WTC11 (cell line): ENCODE results near the gene SLC25A10. TPM values are rescaled to one million over a fixed set of nuclear protein-coding genes. Genes with fewer than 3 reads are reported as not detected.

ENCODE experiments used
- ATAC-seq: fragments of 200-7000 bp; cut with Tn5 transposase; 2 replicates; pipeline ENCODE4 v1.10.0; 2021; ENCODE audit warnings: mild to moderate bottlenecking, moderate library complexity
- CTCF ChIA-PET: fragments of 300-600 bp; sonication (Branson Sonifier 250); formaldehyde crosslinking; loops from one replicate; lab custom pipeline; 2021; ENCODE audit warnings: antibody characterized with exemption; lab: Charles Lee
- POLR2A ChIA-PET: fragments of 350-600 bp; sonication (Branson Sonifier 250); formaldehyde crosslinking; loops from one replicate; lab custom pipeline; 2021; ENCODE audit warnings: antibody characterized with exemption; lab: Charles Lee
- DNase-seq: peaks from one replicate; pipeline ENCODE4 v3.0.0; 2021; ENCODE audit warnings: low spot score
- H3K27ac Mint-ChIP-seq: 2 replicates; pipeline ENCODE4 v1.8.0; 2021; ENCODE audit warnings: mixed read lengths
- H3K27me3 Mint-ChIP-seq: 2 replicates; pipeline ENCODE4 v1.8.0; 2021; ENCODE audit warnings: low read depth, mild to moderate bottlenecking, moderate library complexity, mixed read lengths
- H3K36me3 Mint-ChIP-seq: 2 replicates; pipeline ENCODE4 v1.8.0; 2021; ENCODE audit warnings: mixed read lengths
- H3K4me1 Mint-ChIP-seq: 2 replicates; pipeline ENCODE4 v1.8.0; 2022; ENCODE audit warnings: mixed read lengths
- H3K4me3 Mint-ChIP-seq: 2 replicates; pipeline ENCODE4 v1.8.0; 2021; ENCODE audit warnings: mild to moderate bottlenecking, moderate library complexity, mixed read lengths
- H3K9me3 Mint-ChIP-seq: 2 replicates; pipeline ENCODE4 v1.8.0; 2021; ENCODE audit warnings: mixed read lengths
- AFF4 ChIP-seq: sonication (generic); formaldehyde crosslinking; IDR thresholded peaks from 2 replicates; pipeline ENCODE4 v1.8.1; 2023; ENCODE audit warnings: mild to moderate bottlenecking, missing genetic modification reagents, borderline replicate concordance
- ARID4B ChIP-seq: sonication (generic); formaldehyde crosslinking; IDR thresholded peaks from 2 replicates; pipeline ENCODE4 v1.8.0; 2023; ENCODE audit warnings: missing genetic modification reagents, mild to moderate bottlenecking, borderline replicate concordance
- ATF6 ChIP-seq: sonication (generic); formaldehyde crosslinking; IDR thresholded peaks from 2 replicates; pipeline ENCODE4 v1.8.1; 2023; ENCODE audit warnings: mild to moderate bottlenecking, missing genetic modification reagents
- EMX1 ChIP-seq: fragments of 250-450 bp; sonication (Bioruptor Pico); IDR thresholded peaks from 2 replicates; pipeline ENCODE4 v1.8.0; 2021; ENCODE audit warnings: mild to moderate bottlenecking
- ESRRA ChIP-seq: sonication (generic); formaldehyde crosslinking; IDR thresholded peaks from 2 replicates; pipeline ENCODE4 v1.8.1; 2022; ENCODE audit warnings: mild to moderate bottlenecking, missing genetic modification reagents, borderline replicate concordance
- KAT7 ChIP-seq: sonication (generic); formaldehyde crosslinking; IDR thresholded peaks from 2 replicates; pipeline ENCODE4 v1.8.1; 2023; ENCODE audit warnings: missing genetic modification reagents, mild to moderate bottlenecking, borderline replicate concordance
- MXD4 ChIP-seq: fragments of 250-450 bp; sonication (Bioruptor Pico); IDR thresholded peaks from 2 replicates; pipeline ENCODE4 v1.8.0; 2021; ENCODE audit warnings: mild to moderate bottlenecking, moderate library complexity, borderline replicate concordance
- NR1H2 ChIP-seq: sonication (generic); formaldehyde crosslinking; IDR thresholded peaks from 2 replicates; pipeline ENCODE4 v1.9.0; 2021; ENCODE audit warnings: mild to moderate bottlenecking, moderate library complexity, missing genetic modification reagents
- RELA ChIP-seq: sonication (generic); formaldehyde crosslinking; IDR thresholded peaks from 2 replicates; pipeline ENCODE4 v1.8.1; 2022; ENCODE audit warnings: missing genetic modification reagents, mild to moderate bottlenecking, borderline replicate concordance
- SMAD4 ChIP-seq: sonication (generic); formaldehyde crosslinking; IDR thresholded peaks from 2 replicates; pipeline ENCODE4 v1.8.0; 2022; ENCODE audit warnings: mild to moderate bottlenecking, missing genetic modification reagents
- SOX15 ChIP-seq: fragments of 250-450 bp; sonication (Bioruptor Pico); IDR thresholded peaks from 2 replicates; pipeline ENCODE4 v1.9.0; 2021; ENCODE audit warnings: mild to moderate bottlenecking
- ZBTB21 ChIP-seq: sonication (generic); formaldehyde crosslinking; IDR thresholded peaks from 2 replicates; pipeline ENCODE4 v1.8.1; 2023; ENCODE audit warnings: mild to moderate bottlenecking, missing genetic modification reagents, borderline replicate concordance
- ZBTB43 ChIP-seq: sonication (generic); formaldehyde crosslinking; IDR thresholded peaks from 2 replicates; pipeline ENCODE4 v1.8.1; 2023; ENCODE audit warnings: mild to moderate bottlenecking, missing genetic modification reagents
- ZNF219 ChIP-seq: sonication (generic); formaldehyde crosslinking; IDR thresholded peaks from 2 replicates; pipeline ENCODE4 v1.8.0; 2023; ENCODE audit warnings: missing genetic modification reagents, mild to moderate bottlenecking, borderline replicate concordance
- ZNF232 ChIP-seq: sonication (generic); formaldehyde crosslinking; IDR thresholded peaks from 2 replicates; pipeline ENCODE4 v1.8.0; 2022; ENCODE audit warnings: mild to moderate bottlenecking, missing genetic modification reagents
- ZNF263 ChIP-seq: sonication (generic); formaldehyde crosslinking; IDR thresholded peaks from 2 replicates; pipeline ENCODE4 v1.8.1; 2022; ENCODE audit warnings: low read depth, mild to moderate bottlenecking, moderate library complexity, missing genetic modification reagents
- ZNF416 ChIP-seq: fragments of 250-450 bp; sonication (Bioruptor Pico); IDR thresholded peaks from 2 replicates; pipeline ENCODE4 v1.9.0; 2021; ENCODE audit warnings: mild to moderate bottlenecking, inconsistent platforms
- total RNA-seq: library from RNA; stranded (reverse); gene quantifications from 3 replicates; pipeline ENCODE4 v1.2.3, GENCODE V29; 2021
- TF ChIP-seq, protein P1 (sequence below): sonication (generic); formaldehyde crosslinking; IDR thresholded peaks from 2 replicates; pipeline ENCODE4 v1.8.1; 2022; ENCODE audit warnings: mild to moderate bottlenecking, moderate library complexity, missing genetic modification reagents
- TF ChIP-seq, protein P2 (sequence below): fragments of 250-450 bp; sonication (Bioruptor Pico); IDR thresholded peaks from 2 replicates; pipeline ENCODE4 v1.9.0; 2021; ENCODE audit warnings: mild to moderate bottlenecking

The SLC25A10 gene
- total RNA-seq, 1 experiment from 2014 or later: 38.7 TPM

DNA sequence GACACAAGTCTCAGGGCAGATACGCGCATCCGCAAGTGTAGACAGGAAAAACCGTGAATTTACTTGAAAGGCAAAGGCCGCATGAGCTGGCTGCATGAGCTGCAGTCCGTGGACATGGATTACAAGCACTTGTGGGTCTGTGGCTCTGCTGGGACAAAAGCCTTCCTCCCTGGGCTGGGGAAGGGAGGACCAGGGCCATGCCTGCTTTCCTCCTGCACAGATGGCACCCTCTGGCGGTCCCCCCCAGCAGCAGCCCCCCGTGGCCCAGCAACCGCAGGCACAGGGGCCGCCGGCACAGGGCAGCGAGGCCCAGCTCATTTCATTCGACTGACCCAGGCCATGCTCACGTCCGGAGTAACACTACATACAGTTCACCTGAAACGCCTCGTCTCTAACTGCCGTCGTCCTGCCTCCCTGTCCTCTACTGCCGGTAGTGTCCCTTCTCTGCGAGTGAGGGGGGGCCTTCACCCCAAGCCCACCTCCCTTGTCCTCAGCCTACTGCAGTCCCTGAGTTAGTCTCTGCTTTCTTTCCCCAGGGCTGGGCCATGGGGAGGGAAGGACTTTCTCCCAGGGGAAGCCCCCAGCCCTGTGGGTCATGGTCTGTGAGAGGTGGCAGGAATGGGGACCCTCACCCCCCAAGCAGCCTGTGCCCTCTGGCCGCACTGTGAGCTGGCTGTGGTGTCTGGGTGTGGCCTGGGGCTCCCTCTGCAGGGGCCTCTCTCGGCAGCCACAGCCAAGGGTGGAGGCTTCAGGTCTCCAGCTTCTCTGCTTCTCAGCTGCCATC is 10.6 kb upstream of the SLC25A10 start (continued):
- no peak for TF ChIP-seq MXD4 (CRISPR knock-in tag)
- no peak for TF ChIP-seq KAT7 (CRISPR knock-in tag)
- no peak for TF ChIP-seq ARID4B

GRCh38 chr17:81702934-81703746 is 8.9 kb upstream of the SLC25A10 start, which contains the start of gene MRPL12:
MRPL12 (plus strand) TSS chr17:81703367; CDS start chr17:81703502, 135 bp downstream.
- DNase-seq (peak; percentile 94), ATAC-seq (peak; percentile 84)
- peaks cover 16% of the 10 kb centered on the region for H3K4me1 Mint-ChIP-seq
- H3K27me3 Mint-ChIP-seq: no peaks in the 10 kb centered on the region
- ChIA-PET CTCF (interaction anchor here (0.8 to 2.2 kb wide), 11 partner anchors 9 to 317 kb away, joined by 3 to 13 read pairs (median 4); partner anchors contain the start of genes ARL16, HGS and SLC25A10), POLR2A (interaction anchor here (0.6 to 2.3 kb wide), 9 partner anchors 8 to 222 kb away, joined by 3 to 11 read pairs (median 4); partner anchors contain the start of genes ARL16, HGS and SLC25A10)
- no peaks in the 10 kb centered on the region for H3K9me3 Mint-ChIP-seq
- peak within 1 kb of the TSS; percentile 95 for H3K27ac Mint-ChIP-seq
- H3K4me3 Mint-ChIP-seq: peak within 1 kb of the TSS; percentile 98
- H3K36me3 Mint-ChIP-seq: peaks cover 45% of the 10 kb centered on the region
- TF ChIP-seq ZBTB21 (CRISPR knock-in tag): no peak; the same call in 1 of the 2 replicates
- TF ChIP-seq ZNF416 (CRISPR knock-in tag): no peak
- TF ChIP-seq ZNF232 (CRISPR knock-in tag): 0 out of 2 replicates have a peak, but pooled peaks have one; percentile 41
- peak; percentile 51; the same call in 1 of the 2 replicates for TF ChIP-seq ZNF219 (CRISPR knock-in tag)
- TF ChIP-seq, protein P1, sequence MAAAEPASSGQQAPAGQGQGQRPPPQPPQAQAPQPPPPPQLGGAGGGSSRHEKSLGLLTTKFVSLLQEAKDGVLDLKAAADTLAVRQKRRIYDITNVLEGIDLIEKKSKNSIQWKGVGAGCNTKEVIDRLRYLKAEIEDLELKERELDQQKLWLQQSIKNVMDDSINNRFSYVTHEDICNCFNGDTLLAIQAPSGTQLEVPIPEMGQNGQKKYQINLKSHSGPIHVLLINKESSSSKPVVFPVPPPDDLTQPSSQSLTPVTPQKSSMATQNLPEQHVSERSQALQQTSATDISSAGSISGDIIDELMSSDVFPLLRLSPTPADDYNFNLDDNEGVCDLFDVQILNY (CRISPR knock-in tag): peak; percentile 48; the same call in 1 of the 2 replicates
- TF ChIP-seq SOX15: no peak
- TF ChIP-seq SMAD4 (CRISPR knock-in tag): no peak
- no peak for TF ChIP-seq AFF4 (CRISPR knock-in tag)
- peak; percentile 82; the same call in 1 of the 2 replicates for TF ChIP-seq ESRRA (CRISPR knock-in tag)
- TF ChIP-seq ATF6 (CRISPR knock-in tag): no peak
- peak; percentile 14; the same call in 1 of the 2 replicates for TF ChIP-seq RELA
- TF ChIP-seq, protein P2, sequence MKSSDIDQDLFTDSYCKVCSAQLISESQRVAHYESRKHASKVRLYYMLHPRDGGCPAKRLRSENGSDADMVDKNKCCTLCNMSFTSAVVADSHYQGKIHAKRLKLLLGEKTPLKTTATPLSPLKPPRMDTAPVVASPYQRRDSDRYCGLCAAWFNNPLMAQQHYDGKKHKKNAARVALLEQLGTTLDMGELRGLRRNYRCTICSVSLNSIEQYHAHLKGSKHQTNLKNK (CRISPR knock-in tag): no peak
- TF ChIP-seq ZBTB43 (CRISPR knock-in tag): 0 out of 2 replicates have a peak, but pooled peaks have one; percentile 70
- TF ChIP-seq EMX1 (CRISPR knock-in tag): no peak
- no peak for TF ChIP-seq NR1H2
- TF ChIP-seq ZNF263: no peak
